OCI-LY1 (cell line): ENCODE data around the gene RGS7.

Source experiments
- H2AFZ ChIP-seq: fragments of 200-600 bp; sonication (generic), shearing (Covaris generic); 2 replicates; pipeline ENCODE4 v1.6.0; 2014; ENCODE audit warnings: antibody characterized with exemption, mild to moderate bottlenecking, low read length
- H3F3A ChIP-seq: fragments of 200-600 bp; sonication (generic), shearing (Covaris generic); 2 replicates; pipeline ENCODE4 v1.6.0; 2014; ENCODE audit warnings: mild to moderate bottlenecking, antibody characterized with exemption, low read length, moderate library complexity; ENCODE audit not compliant: insufficient read depth
- H3K27ac ChIP-seq: fragments of 200-600 bp; sonication (generic); 2 replicates; pipeline ENCODE4 v1.5.1; 2014; ENCODE audit warnings: low read length, mixed run types, mild to moderate bottlenecking, low read depth; ENCODE audit not compliant: poor library complexity, severe bottlenecking
- H3K27me3 ChIP-seq: fragments of 200-600 bp; sonication (generic); 2 replicates; pipeline ENCODE4 v1.6.0; 2014; ENCODE audit warnings: antibody characterized with exemption, mild to moderate bottlenecking, low read length, moderate library complexity; ENCODE audit not compliant: insufficient read depth
- H3K36me3 ChIP-seq: fragments of 200-600 bp; sonication (generic); 2 replicates; pipeline ENCODE4 v1.6.1; 2014; ENCODE audit warnings: mild to moderate bottlenecking, antibody characterized with exemption, low read length, moderate library complexity, mixed read lengths; ENCODE audit not compliant: insufficient read depth
- H3K4me1 ChIP-seq: fragments of 200-600 bp; sonication (generic); 2 replicates; pipeline ENCODE4 v1.5.1; 2014; ENCODE audit warnings: mild to moderate bottlenecking, low read length, moderate library complexity; ENCODE audit not compliant: insufficient read depth, severe bottlenecking
- H3K4me2 ChIP-seq: fragments of 200-600 bp; sonication (generic), shearing (Covaris generic); 2 replicates; pipeline ENCODE4 v1.6.1; 2014; ENCODE audit warnings: low read length
- H3K4me3 ChIP-seq: fragments of 200-600 bp; sonication (generic); 2 replicates; pipeline ENCODE4 v1.5.1; 2014; ENCODE audit warnings: low read length, low read depth, mild to moderate bottlenecking, mixed read lengths; ENCODE audit not compliant: poor library complexity, severe bottlenecking
- H3K79me2 ChIP-seq: fragments of 200-600 bp; shearing (Covaris generic); 2 replicates; pipeline ENCODE4 v1.6.1; 2016; ENCODE audit warnings: mixed run types, low read length, mixed read lengths; ENCODE audit not compliant: insufficient read depth
- H3K9ac ChIP-seq: fragments of 200-600 bp; sonication (generic), shearing (Covaris generic); 2 replicates; pipeline ENCODE4 v1.6.1; 2014; ENCODE audit warnings: mild to moderate bottlenecking, low read length, mixed read lengths
- H3K9me2 ChIP-seq: fragments of 200-600 bp; sonication (generic), shearing (Covaris generic); 2 replicates; pipeline ENCODE4 v1.6.1; 2014; ENCODE audit warnings: low read depth, mild to moderate bottlenecking, low read length, mixed read lengths
- H3K9me3 ChIP-seq: fragments of 200-600 bp; shearing (Covaris generic); 2 replicates; pipeline ENCODE4 v1.6.1; 2014; ENCODE audit warnings: low read length, mixed read lengths
- H4K20me1 ChIP-seq: fragments of 200-600 bp; sonication (generic), shearing (Covaris generic); 2 replicates; pipeline ENCODE4 v1.6.0; 2016; ENCODE audit warnings: mild to moderate bottlenecking, low read length; ENCODE audit not compliant: insufficient read depth
- EZH2 ChIP-seq: fragments of 200-600 bp; sonication (generic), shearing (Covaris generic); IDR thresholded peaks from 2 replicates; pipeline ENCODE4 v1.8.0; 2017; ENCODE audit warnings: borderline replicate concordance, mixed run types, mild to moderate bottlenecking, antibody characterized with exemption, low read length, moderate library complexity, mixed read lengths
- TF ChIP-seq, protein P1 (sequence below): fragments of 200-600 bp; sonication (generic), shearing (Covaris generic); IDR thresholded peaks from 2 replicates; pipeline ENCODE4 v1.5.1; 2017; ENCODE audit warnings: mild to moderate bottlenecking, antibody characterized with exemption, low read length, moderate library complexity, mixed read lengths

The RGS7 gene

DNA sequence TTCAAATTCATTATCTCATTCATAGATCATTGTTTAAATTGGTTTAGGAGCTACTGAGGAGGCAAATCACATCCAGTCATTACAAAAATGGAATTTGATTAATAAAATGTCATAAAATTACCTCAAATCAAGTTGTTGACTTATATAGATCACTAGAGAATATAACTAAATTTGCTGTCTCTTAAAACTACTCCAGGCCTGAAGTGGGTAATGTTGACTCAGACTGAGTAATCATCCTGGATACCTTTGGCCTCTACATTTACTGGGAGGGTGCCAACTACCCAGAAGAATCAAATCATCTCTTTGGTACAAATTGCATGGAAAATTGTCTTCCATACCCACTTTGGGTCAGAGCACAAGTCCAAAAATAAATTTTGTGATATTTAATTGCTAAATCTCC, 553.9 kb downstream of the RGS7 start:
- H3K27ac ChIP-seq, result no peak overlapping the region
- no peak overlapping the region for H3K4me3 ChIP-seq

DNA sequence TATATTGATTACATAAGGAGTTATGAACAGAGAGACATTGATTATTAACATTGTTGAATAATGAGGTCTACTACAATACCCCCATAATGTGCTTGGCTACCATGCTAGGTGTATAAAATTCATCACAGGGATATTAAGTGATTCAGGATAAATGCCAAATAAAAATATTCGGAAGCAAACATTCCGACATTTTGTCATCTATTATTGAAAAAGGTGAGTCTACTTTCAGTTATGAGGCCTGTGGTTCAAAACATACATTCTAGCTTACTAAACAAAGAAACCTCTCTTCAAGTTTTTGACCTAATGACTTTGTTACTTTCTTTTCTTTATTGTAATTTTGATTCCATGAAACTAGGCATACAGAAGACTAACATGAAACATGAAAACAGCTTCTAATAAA, 554.7 kb downstream of the RGS7 start:
- Histone ChIP-seq H3K36me3 (no peaks in the 10 kb centered on the region), H3K27ac (no peak overlapping the region), H3K4me1 (no peaks in the 10 kb centered on the region), H2AFZ (no peak overlapping the region), H3K4me3 (no peak overlapping the region), H3K4me2 (no peak overlapping the region), H4K20me1 (no peaks in the 10 kb centered on the region), H3K9ac (no peak overlapping the region), H3K27me3 (no peaks in the 10 kb centered on the region), H3F3A (no peaks in the 10 kb centered on the region), H3K9me2 (no peaks in the 10 kb centered on the region), H3K79me2 (no peaks in the 10 kb centered on the region), H3K9me3 (no peaks in the 10 kb centered on the region)
- TF ChIP-seq EZH2, result no peak
- TF ChIP-seq, protein P1, sequence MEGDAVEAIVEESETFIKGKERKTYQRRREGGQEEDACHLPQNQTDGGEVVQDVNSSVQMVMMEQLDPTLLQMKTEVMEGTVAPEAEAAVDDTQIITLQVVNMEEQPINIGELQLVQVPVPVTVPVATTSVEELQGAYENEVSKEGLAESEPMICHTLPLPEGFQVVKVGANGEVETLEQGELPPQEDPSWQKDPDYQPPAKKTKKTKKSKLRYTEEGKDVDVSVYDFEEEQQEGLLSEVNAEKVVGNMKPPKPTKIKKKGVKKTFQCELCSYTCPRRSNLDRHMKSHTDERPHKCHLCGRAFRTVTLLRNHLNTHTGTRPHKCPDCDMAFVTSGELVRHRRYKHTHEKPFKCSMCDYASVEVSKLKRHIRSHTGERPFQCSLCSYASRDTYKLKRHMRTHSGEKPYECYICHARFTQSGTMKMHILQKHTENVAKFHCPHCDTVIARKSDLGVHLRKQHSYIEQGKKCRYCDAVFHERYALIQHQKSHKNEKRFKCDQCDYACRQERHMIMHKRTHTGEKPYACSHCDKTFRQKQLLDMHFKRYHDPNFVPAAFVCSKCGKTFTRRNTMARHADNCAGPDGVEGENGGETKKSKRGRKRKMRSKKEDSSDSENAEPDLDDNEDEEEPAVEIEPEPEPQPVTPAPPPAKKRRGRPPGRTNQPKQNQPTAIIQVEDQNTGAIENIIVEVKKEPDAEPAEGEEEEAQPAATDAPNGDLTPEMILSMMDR, result no peak

More for the DNA sequence above, 553.9 kb downstream of the RGS7 start:
- Histone ChIP-seq H3K79me2 (no peaks in the 10 kb centered on the region), H3K27me3 (no peaks in the 10 kb centered on the region), H3K36me3 (no peaks in the 10 kb centered on the region), H3K9ac (no peak overlapping the region), H3K4me1 (no peaks in the 10 kb centered on the region), H3K4me2 (no peak overlapping the region), H3F3A (no peaks in the 10 kb centered on the region), H4K20me1 (no peaks in the 10 kb centered on the region), H2AFZ (no peak overlapping the region), H3K9me2 (no peaks in the 10 kb centered on the region), H3K9me3 (no peaks in the 10 kb centered on the region)
- TF ChIP-seq, protein P1, result no peak
- no peak for TF ChIP-seq EZH2

DNA sequence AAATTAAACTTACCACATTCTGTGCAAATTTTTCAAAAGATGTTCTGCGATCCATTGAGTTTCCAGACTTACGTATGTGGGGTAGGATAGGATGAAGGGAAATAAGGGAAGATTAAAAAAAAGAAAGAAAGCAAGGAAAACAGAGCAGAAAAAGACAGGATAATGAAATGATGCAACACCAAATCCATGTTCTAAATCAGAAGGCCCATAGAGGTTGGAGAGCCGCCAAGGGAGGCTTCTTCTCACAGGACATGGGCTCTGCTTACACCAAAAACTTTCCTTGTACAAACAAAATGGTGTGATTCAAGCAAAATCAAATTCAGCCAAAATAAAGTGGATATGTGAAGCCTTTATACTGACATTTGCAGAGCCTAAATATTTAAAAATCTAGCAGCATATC, 555.6 kb downstream of the RGS7 start:
- no peaks in the 10 kb centered on the region for H3K79me2 ChIP-seq
- H3K4me1 ChIP-seq, result no peaks in the 10 kb centered on the region
- no peak overlapping the region for H3K4me3 ChIP-seq
- H3K9me3 ChIP-seq, result no peaks in the 10 kb centered on the region
- H3F3A ChIP-seq, result no peaks in the 10 kb centered on the region
- H3K36me3 ChIP-seq, result no peaks in the 10 kb centered on the region
- H4K20me1 ChIP-seq, result no peaks in the 10 kb centered on the region
- H3K27ac ChIP-seq, result no peak overlapping the region
- no peaks in the 10 kb centered on the region for H3K27me3 ChIP-seq
- TF ChIP-seq, protein P1, result no peak
- no peak for TF ChIP-seq EZH2
- no peaks in the 10 kb centered on the region for H3K9me2 ChIP-seq
- no peak overlapping the region for H2AFZ ChIP-seq
- H3K4me2 ChIP-seq, result no peak overlapping the region
- H3K9ac ChIP-seq, result no peak overlapping the region
